ENCODE measurements around the gene GARIN6. TPM values are rescaled to one million over a fixed set of nuclear protein-coding genes. Genes with fewer than 3 reads are reported as not detected.
"Not testable (repeated sequence)": the region's sequence is repeated elsewhere in the genome, so short reads cannot be mapped to it uniquely, and the experiment has no call there.

The GARIN6 gene
- total RNA-seq, result not detected

DNA sequence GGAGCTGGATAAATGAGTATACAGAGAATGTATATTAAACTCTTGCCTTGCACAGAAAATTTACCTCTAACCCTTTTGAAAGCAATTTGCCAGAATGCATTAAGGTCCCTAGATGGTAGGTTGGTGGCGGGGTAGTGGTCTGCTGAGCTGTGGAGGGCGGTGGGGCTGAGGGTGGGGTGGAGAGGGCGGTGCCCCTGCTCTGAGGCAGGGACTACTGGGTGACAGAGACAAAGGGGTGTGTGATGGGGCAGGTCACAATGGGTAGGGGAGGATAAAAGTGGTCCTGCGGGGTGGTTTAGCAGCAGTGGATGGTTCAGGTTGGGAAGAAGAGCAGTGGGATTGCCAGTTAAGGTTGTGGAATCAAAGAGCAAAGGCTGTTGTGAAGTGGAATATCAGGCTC is at the start of gene GARIN6:
Gene GARIN6, plus strand, starts transcription at position 301 of the 400 bp plus-strand sequence. CDS start 422 bp downstream, outside the sequence.
- DNase-seq, result no peak

DNA sequence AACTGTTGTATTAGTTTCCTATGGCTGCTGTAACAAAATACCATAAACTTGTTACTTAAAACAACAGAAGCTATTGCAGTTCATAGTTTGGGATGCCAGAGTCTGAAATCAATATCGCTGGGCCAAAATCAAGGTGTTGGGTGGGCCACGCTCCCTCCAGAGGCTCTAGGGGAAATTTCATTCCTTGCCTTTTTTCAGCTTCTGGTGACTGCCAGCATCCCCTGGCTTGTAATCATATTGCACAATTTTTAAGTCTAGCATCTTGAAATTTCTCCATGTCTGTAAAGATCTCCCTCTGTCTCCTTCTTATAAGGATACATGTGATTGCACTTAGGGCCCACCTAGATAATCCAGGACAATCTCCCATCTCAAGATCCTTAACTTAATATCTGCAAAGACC is 48.8 kb upstream of the GARIN6 start:
- no peak for DNase-seq

DNA sequence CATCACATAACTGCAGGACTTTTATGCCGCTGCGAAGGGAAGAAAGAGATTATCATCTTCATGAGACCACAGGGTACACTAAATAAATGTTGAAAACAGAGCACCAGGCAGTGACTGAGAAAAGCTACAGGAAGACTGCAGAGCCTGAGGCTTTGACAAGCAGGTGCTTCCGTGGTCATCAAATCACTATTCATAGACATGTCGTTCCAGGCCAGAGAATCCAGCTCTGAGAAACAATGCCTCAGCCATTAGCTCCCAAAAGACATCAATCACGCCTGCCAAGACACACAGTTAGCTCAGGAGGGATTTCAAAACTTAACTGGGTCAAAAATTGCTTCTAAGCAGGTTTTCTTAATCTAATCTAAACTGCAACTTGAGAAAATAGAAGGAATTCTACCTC is 47.2 kb upstream of the GARIN6 start:
- DNase-seq, result no peak

- DNase-seq, result no peak
These were observed 37.9 kb upstream of the GARIN6 start for GRCh38 chr12:99609455-99610181.

DNA sequence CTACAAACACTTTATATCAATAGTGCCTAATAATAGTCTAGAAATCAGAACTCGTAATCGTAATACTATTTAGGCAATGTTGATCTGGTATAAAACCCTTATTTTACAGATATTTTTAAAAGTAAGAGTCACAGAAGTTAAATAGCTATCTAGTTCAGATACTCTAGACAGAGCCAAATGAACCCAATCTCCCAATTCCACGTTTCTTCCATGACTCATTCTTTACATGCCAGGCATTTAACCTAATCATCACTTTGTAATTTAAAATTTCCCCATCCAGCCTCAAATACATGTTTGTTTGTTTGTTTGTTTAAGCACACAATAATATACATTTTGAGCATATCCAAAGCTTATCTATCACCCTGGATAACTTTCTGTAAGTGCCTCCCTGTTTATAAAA is 36.4 kb upstream of the GARIN6 start:
- DNase-seq, result no peak

DNA sequence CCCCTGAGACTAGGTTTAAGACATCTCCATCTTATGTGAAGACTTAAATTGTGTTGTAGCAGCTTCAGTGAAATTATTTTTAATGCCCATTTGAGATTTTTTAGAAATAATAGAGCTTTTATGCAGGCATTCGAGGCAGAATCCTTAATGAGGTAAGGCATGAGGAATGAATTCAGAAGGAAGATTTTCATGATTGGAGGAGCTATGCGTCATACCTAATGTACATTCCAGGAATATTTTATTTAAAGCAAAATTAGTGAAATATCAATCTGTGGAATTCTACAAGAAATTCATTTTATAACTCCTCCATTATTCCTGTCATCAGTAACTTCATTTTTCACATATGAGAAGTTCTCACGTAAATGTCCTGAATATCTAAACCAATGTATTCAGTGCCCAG is 36.0 kb upstream of the GARIN6 start:
- DNase-seq, result no peak

DNA sequence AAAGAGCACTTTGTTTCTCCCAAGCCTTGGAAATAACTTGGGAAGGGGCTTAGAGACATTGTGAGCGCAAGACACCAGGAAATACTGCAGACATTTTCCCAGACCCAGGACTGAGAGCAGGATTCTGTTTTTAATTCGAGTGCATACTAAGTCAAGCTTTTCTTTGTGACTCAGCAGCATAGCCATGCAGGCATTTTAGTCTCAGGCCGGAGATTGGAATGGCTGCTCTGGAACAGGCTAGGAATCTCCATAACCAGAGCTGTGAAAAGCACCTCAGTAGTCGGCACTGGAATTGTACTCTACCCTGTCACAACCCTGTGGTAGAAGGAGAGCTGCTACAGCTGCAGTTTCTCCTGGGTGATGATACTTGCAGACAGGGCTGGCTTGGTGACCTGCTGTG is 28.9 kb upstream of the GARIN6 start:
- DNase-seq, result no peak

DNA sequence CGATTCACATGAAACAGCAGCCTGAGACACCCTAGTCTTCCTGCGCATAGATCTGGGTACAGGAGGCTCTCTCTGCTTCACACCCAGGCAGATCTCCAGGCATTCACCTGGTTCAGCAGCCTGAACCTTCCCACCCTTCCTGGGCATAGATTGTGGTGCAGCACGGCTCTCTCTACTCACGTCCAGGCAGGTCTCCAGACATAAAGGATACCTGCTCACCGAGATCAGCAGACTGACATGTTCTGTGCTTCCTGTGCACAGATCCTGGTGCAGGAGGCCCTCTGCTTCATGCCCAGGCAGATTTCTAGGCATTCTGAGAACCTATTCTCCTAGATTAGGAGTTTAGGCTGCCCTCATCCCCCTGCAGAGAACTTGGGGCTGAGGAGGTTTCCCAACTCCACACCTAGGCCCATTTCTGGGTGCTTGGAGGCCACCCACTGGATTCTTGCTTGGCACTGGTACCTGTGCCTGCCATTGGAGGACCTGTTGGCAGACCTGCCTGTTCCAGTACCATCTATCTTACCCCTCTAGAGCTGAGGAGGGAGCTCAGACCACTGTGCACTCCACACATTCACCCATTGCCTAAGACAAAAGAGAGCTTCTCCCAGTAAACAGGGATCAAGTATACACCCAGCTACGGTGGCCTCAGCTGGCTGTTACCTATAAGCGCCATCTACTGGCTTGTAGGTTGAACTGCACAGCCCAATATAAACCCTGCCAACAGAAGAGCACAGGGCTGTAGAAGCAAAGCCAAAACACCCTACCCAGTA is 28.0 kb upstream of the GARIN6 start:
- DNase-seq, result no peak

GRCh38 chr12:99620159-99620479 is 27.4 kb upstream of the GARIN6 start:
- no peak for DNase-seq

DNA sequence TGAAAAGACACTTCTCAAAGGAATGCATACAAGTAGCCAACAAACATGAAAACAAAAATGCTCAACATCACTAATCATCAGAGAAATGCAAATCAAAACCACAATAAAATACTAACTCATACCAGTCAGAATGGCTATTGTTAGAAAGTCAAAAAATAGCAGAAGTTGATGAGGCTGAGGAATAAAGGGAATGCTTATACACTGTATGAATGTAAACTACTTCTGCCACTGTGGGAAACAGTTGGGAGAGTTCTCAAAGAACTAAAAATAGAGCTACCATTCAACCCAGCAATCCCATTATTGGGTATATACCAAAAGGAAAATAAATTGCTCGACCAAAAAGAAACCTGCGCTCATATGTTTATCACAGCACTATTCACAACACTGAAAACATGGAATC is 23.0 kb upstream of the GARIN6 start:
- DNase-seq, result not testable (repeated sequence)

- DNase-seq, result no peak
These were observed 20.1 kb upstream of the GARIN6 start for GRCh38 chr12:99627459-99627858.

DNA sequence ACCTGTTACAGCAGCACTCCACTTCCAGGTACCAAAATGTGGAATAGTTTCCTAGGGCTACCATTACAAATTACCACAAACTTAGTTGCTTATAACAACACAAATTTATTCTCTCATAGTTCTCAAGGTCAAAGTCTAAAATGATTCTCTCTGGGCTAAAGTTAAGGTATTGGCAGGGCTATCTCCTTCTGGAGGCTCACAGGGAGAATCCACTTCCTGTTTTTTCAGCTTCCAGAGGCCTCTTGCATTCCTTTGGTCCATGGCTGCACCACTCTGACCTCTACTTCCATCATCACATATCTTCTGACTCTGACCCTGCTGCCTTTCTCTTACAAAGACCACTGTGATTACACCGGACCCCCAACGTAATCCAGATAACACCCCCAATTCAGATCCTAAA is 2.9 kb upstream of the GARIN6 start:
- DNase-seq, result no peak

- DNase-seq, result no peak
These were observed 630 bp downstream of the GARIN6 start for GRCh38 chr12:99648183-99648582.

GRCh38 chr12:99649551-99649950 is 2.0 kb downstream of the GARIN6 start:
- DNase-seq, result no peak

- no peak for DNase-seq
These were observed 11.3 kb downstream of the GARIN6 start for GRCh38 chr12:99658671-99659349.

DNA sequence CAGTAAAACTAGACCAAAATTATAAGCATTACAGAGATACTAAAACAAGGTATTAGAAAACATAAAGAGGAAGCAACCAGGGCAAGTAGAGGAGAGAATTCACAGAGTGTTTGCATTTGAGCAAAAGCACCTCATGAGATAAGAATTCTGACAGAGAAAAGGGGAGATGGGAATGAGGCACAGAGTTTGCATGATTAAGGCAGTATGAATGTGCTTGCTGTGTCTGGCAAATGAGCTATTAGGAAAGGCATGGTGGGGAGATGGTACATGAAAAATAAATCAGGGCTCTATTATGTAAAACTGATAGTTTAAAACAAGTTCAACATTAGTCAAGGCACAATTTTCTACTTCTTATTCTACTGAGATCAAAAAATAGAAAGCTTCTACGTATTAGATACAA is 23.1 kb downstream of the GARIN6 start:
- no peak for DNase-seq

DNA sequence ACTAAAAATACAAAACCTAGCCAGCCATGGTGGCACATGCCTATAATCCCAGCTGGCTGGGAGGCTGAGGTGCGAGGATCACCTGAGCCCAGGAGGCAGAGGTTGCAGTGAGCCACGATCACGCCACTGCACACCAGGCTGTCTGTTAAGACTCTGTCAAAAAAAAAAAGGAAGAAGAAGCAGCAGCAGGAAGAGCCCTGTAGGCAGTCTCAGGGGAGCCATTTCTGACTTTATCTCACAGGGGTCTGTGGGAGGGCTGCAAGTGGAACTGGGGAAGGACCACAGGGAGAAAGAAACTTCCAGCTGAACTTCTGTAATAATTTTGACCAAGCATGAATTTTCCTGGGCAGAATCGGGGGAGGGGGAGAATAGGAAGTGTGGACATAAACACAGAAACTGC is 32.7 kb downstream of the GARIN6 start:
- DNase-seq, result no peak

GRCh38 chr12:99686142-99686541 is 38.6 kb downstream of the GARIN6 start:
- DNase-seq, result no peak

DNA sequence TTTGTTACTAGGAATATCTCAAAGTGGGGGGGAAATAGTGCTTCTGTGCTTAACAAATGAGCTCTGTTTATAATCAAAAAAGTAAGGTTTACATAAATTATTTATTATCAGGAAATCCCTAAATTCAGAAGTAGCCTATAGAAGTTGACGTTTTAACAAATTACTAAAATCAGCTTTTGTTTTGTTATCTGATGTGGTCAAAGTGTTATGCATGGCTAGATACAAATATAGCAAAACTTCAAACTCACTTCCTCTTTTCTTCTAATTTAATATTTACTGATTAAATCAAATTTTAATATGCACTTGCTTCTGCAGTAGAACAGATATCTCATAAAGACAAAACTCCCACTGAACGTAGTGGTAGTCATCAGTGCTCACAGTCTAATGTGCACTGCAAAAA is 47.5 kb downstream of the GARIN6 start:
- DNase-seq, result no peak
